Femur (tissue), 1 donor: ENCODE results near the gene ZSWIM4.
"Not testable (repeated sequence)": the region's sequence is repeated elsewhere in the genome, so short reads cannot be mapped to it uniquely, and the experiment has no call there.

Experiments used
- DNase-seq: peaks from one replicate; pipeline ENCODE4 v3.0.0-alpha.2; 2017

ZSWIM4 gene

DNA sequence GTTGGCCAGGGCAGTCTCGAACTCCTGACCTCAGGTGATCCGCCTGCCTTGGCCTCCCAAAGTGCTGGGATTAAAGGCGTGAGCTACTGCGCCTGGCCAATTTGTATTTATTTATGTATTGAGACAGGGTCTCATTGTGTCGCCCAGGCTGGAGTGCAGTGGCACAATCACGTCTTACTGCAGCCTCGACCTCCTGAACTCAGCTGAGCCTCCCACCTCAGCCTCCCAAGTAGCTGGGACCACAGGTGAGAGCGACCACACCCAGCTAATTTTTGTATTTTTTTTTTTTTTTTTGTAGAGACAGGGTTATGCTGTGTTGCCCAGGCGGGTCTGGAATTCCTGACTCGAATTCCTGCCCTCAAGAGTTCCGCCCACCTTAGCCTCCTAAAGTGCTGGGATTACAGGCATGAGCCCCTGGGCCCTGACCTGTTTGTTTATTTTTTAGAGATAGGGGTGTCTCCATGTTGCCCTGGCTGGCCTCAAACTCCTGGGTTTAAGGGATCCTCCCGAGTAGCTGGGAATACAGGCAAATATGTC is 57.0 kb downstream of the ZSWIM4 start:
- DNase-seq: not testable (repeated sequence)

DNA sequence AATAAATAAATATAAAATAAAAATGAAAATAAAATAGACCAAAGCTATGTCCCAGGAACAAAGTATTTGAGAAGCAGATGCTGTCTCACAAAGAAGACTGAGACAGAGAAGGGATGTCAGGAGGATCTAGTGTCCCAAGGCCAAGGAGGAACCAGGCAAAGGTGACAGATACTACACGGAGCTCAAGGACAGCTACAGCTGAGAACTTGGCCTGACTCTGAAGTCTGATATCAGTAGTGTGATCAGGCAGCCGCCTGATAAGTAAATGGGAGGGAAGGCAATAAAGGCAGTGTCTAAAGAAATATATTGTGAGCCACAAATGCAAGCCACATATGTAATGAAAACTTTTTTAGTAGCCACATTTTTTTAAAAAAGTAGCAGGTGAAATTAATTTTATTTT is 61.3 kb downstream of the ZSWIM4 start:
- DNase-seq: no peak

DNA sequence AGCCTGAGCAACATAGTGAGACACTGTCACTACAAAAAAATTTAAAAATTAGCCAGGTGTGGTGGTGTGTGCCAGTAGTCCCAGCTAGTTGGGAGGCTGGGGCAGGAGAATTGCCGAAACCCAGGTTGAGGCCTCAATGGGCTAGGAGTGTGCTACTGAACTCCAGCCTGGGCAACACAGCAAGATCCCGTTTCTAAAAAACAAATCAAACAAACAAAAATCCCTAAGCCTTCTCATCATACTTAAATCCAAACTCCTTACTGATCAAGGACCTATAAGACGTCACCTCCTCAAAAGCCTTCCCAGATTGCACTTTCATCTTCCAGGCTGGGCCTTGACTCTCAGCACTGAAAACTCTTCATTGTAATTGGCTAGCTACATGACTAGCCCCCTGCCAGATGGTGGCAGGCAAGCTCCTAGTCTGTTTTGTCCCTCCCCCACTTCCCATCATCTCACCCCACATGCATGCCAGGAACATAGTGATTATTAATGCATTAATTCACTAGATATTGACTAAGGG is 64.2 kb downstream of the ZSWIM4 start:
- DNase-seq: peak; percentile 21

DNA sequence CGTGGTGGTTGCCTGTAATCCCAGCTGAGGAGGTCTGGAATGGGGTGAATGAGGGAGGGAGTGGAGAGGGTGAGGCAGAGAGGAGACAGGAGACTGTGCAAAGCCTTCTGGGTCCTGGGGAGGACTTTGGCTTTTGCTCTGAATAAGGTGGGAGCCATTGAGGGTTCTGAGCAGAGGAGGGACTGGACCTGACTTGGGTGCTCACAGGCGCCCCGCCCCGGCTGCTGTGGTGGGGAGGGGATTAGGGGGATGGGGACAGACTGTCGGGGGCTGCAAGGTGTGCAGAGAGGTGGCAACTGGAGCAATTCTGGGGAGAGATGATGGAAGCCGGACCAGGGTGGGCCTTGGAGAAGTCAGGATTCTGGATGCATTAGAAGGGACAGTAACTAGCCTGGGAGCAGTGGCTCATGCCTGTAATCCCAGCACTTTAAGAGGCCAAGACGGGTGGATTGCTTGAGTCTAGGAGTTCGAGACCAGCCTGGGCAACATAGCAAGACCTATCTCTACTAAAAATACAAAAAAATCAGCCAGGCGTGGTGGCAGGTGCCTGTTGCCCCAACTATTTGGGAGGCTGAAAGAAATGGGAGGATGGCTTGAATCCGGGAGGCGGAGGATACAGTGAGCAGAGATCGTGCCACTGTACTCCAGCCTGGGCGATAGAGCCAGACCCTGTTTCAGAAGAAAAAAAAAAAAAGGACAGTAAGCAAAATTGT is 65.6 kb downstream of the ZSWIM4 start:
- peak; percentile 24 for DNase-seq

- peak; percentile 51 for DNase-seq
Observed at GRCh38 chr19:13861392-13861713, 66.1 kb downstream of the ZSWIM4 start.

GRCh38 chr19:13861714-13862531 is 66.7 kb downstream of the ZSWIM4 start:
- peak; percentile 97 for DNase-seq

- DNase-seq: peak; percentile 34
Observed at GRCh38 chr19:13864046-13864666, 68.9 kb downstream of the ZSWIM4 start.

DNA sequence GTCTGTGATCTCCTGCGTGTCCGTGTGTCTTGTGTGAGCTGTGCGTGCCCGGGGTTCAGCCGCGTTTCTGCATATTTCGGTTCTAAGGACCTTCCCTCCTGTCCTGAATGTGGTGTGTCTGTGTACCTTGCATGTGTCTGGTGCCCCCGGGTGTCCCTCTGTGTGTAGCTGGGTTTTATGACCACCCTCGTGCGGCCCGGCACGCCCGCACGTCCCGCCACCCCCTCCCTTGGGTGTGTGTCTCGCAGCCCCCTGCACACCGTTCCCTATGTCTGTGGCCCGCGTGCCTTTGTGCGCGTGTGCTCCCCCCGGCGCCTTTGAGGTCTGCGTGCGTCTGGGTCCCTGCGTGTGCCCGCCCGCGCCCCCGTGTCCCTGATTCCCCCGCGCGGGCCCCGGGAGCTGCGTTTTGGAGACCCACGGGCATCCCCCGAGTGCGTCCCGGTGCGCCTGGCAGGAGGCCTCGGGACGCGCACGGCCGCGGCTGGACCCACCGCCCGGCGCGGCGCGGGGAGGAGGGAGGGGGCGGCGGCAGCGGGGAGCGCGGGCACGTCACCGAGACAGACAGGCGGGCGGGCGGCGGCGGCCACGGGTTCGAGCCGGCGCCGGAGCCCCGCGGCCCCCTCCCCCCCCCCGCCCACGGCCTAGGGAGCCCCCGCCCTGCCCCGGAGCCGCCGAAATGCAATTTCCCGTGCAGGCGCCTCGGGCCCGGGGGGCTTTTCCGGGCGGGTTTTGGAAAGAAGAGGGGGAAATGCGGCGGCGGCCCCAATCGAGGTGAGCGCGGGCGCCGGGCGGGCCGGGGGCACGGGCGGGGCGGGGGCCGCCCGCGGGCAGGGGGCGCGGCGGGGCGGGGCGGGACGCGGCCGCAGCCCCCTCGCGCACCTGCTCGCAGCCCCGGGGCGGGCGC is 69.7 kb downstream of the ZSWIM4 start:
- peak; percentile 29 for DNase-seq

DNA sequence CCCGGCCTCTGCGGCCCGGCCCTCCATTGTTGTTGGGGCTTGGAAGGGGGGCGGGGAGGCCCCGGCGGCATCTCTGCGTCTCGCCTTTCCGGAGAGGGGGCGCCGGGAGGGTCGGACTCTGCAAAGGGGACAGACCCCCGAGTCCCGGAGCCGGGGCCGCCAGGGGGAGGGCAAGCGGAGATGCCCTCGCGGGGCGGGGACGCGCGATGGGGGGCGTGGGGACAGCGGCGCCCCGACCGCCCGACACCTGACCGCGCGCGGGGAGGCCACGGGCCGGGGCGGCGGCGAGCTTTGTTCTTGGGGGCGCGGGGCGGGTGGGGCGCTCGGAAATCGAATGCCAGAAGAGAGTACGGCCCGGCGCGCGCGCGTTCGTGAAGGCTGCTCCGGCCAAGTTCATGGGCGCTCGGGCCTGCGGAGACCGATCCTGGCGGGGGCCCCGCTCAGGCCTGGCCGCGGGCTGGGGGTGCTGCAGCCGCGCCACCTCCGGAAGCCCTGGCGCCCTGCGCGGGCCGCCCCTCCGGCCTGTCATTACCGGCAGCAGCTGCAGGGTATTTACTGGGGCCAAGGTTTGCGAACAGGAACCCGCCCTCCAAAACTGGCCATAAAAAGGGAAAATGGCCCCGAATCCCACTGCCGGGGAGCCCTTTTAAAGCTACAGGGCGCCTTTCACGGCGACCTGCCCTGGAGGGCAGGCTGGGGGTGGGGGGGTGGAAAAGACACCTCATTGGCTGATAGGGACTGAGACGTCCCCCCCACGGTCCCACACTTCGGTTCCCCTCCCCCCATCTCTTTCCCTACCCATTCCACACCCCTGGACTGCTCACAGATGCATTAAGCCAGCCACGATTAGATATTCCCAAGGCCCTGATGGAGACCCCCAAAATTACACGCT is 70.6 kb downstream of the ZSWIM4 start:
- DNase-seq: peak; percentile 65

DNA sequence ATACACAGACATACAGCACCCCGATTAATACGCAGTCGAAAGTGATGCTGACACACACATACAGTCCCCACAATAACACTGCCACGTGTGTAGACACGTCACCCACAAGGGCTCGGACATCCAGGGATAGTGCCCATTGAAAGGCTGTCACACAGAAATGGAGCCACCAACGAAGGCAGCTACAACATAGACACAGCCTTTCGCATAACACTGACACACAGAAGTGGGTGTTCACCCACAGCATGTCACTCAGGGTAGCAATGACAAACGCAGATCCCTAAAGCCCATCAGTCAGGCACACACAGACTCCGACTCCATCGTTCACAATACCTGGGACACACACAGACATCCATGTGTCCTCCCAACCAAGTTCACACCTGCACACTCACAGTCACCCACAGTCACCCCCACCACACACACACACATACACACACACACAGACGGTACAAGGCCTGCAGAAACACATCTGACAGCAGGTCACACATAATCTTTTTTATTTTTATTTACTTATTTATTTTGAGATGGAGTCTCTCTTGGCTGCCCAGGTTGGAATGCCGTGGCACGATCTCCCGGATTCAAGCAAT is 71.3 kb downstream of the ZSWIM4 start:
- peak; percentile 23 for DNase-seq

GRCh38 chr19:13868663-13869062 is 73.4 kb downstream of the ZSWIM4 start:
- DNase-seq: no peak

- DNase-seq: peak; percentile 72
Observed at GRCh38 chr19:13869281-13869680, 74.0 kb downstream of the ZSWIM4 start.

DNA sequence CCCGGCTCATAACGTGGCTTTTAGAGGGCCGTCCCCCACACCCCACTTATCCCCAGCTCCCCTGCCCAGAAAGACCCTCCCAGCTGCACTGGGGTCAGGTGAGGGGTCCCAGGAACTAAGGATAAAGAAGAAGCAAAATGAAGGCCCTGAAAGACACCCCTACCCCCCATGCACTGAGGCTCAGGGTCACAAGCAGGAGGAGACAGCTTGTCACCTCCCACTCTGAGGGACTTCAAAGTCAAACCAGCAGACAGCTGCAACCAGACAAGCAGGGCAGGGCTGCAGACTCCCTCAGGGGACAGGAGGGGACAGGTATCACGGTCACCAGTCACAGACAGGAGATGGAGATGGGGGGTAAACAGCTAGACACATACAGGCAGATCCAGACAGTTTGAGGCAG is 75.6 kb downstream of the ZSWIM4 start:
- no peak for DNase-seq

- no peak for DNase-seq
Observed at GRCh38 chr19:13872339-13872694, 77.1 kb downstream of the ZSWIM4 start.

- peak; percentile 70 for DNase-seq
Observed at GRCh38 chr19:13872695-13873389, 77.6 kb downstream of the ZSWIM4 start.

DNA sequence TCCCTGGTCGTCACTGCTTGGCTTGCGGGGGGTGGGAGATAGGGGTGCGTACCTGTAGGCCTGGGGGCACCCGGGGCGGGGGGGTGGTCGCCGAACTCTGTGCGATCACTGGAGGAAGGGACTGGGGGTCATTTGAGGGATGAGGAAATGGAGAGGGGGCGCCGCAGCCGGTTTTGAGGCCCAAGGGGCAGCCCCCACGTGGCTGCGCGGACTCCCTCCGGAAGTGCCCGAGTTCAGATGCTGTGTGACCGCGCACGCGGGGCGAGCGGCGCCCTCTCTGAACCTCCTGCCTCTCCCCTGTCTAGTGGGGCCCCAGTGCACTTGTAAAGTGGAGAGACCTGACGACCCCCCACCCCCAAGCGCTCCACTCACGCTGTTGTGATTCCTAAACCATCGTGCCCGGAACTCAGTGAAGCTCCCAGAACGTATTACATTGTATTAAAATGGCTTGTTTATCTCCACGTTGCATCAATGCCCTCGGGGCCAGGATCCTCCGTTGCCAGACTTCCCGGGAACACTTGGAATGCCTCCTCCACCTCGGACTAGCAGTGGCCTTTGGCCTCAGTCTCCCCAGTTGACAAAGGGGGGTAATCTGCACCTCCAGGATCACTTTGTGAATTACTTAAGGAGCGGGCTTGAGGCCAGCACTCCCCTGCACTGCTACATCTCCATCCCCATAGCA is 78.7 kb downstream of the ZSWIM4 start:
- DNase-seq: peak; percentile 30

GRCh38 chr19:13875824-13876223 is 80.6 kb downstream of the ZSWIM4 start:
- no peak for DNase-seq

DNA sequence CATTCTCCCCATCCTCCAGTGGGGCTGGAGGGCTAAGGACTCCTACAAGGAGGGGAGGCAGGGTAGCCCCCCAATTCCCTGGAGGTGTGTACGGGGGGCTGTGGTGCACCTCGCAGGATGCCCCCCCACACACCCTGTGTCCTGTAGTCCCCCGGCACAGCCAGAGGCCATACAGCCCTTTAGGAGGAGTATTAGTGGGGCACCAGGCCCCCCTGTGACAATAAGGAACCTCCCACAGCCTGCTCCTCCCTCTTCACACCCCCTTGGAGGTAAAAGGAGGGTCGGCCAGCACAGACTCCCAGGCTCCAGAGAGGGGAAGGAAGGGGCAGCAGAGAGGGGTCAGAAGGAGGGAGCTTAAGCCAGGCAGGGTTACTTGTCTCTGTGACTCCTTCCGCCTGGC is 81.6 kb downstream of the ZSWIM4 start, which contains the start of gene NANOS3:
Gene NANOS3 (plus strand): TSS at position 301 of the 400 bp plus-strand sequence. CDS start 115 bp downstream, outside the sequence.
- DNase-seq: peak; percentile 22

DNA sequence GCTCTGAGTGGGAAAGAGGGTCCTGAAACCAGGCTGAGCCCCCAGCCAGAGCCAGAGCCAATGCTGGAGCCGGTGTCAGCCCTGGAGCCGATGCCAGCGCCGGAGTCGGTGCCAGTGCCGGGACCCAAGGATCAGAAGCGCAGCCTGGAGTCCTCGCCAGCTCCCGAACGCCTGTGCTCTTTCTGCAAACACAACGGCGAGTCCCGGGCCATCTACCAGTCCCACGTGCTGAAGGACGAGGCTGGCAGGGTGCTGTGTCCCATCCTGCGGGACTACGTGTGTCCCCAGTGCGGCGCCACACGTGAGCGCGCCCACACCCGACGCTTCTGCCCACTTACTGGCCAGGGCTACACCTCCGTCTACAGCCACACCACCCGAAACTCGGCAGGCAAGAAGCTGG is 82.1 kb downstream of the ZSWIM4 start:
- DNase-seq: no peak
